SK-N-SH (cell line): ENCODE results near the gene WFDC2.

Experiments
- CHD2 ChIP-seq: fragments of 150-350 bp; IDR thresholded peaks from 2 replicates; pipeline ENCODE4 v1.6.1; 2018; ENCODE audit warnings: low read length; ENCODE audit not compliant: partially characterized antibody
- CTCF ChIP-seq: fragments of 200-600 bp; sonication (generic); IDR thresholded peaks from 2 replicates; pipeline ENCODE4 v1.6.1; 2017; ENCODE audit warnings: antibody characterized with exemption, mild to moderate bottlenecking, moderate library complexity
- EP300 ChIP-seq, 2 experiments: IDR thresholded peaks; 2 replicates each; pipeline versions ENCODE4 v1.4.0 to v1.6.1; 2012; ENCODE audit warnings: borderline replicate concordance in 1 of 2, low read depth in 1 of 2, low read length in 1 of 2
- FOXJ3 ChIP-seq: sonication (generic); formaldehyde crosslinking; IDR thresholded peaks from 2 replicates; pipeline ENCODE4 v1.5.1; 2020; ENCODE audit warnings: mild to moderate bottlenecking, missing genetic modification reagents
- NFIC ChIP-seq: IDR thresholded peaks from 2 replicates; pipeline ENCODE4 v1.4.0; 2012; ENCODE audit warnings: borderline replicate concordance
- POLR2AphosphoS5 ChIP-seq: IDR thresholded peaks from 2 replicates; pipeline ENCODE4 v1.6.1; 2012; ENCODE audit warnings: low read depth, low read length
- RAD21 ChIP-seq: IDR thresholded peaks from 2 replicates; pipeline ENCODE4 v1.6.1; 2012; ENCODE audit warnings: mild to moderate bottlenecking, low read length
- REST ChIP-seq: IDR thresholded peaks from 2 replicates; pipeline ENCODE4 v1.6.1; 2012; ENCODE audit warnings: mild to moderate bottlenecking, low read depth, low read length, moderate library complexity
- RXRA ChIP-seq: IDR thresholded peaks from 2 replicates; pipeline ENCODE4 v1.4.0; 2012; ENCODE audit warnings: low read depth, mild to moderate bottlenecking, borderline replicate concordance
- SIN3A ChIP-seq: IDR thresholded peaks from 2 replicates; pipeline ENCODE4 v1.6.1; 2012; ENCODE audit warnings: low read depth, mild to moderate bottlenecking, low read length, moderate library complexity, borderline replicate concordance
- TAF1 ChIP-seq: IDR thresholded peaks from 2 replicates; pipeline ENCODE4 v1.6.1; 2012; ENCODE audit warnings: low read depth, mild to moderate bottlenecking, low read length, moderate library complexity, borderline replicate concordance
- USF2 ChIP-seq: fragments of 150-350 bp; IDR thresholded peaks from 2 replicates; pipeline ENCODE4 v1.6.1; 2017; ENCODE audit warnings: antibody characterized with exemption, low read length, low read depth, borderline replicate concordance
- YY1 ChIP-seq: IDR thresholded peaks from 2 replicates; pipeline ENCODE4 v1.4.0; 2012; ENCODE audit warnings: low read depth, mild to moderate bottlenecking

GRCh38 chr20:45470937-45471336, 1.4 kb downstream of the WFDC2 start:
- TF ChIP-seq EP300 (IDR thresholded peaks at IDR 0.05; ENCODE audit: borderline replicate concordance in 1 of 2, low read depth in 1 of 2, low read length in 1 of 2) (no peak), YY1 (no peak), CTCF (no peak), USF2 (no peak), RXRA (no peak), FOXJ3 (CRISPR knock-in tag) (no peak), TAF1 (no peak), SIN3A (no peak), NFIC (no peak), CHD2 (no peak), POLR2AphosphoS5 (no peak), REST (no peak), RAD21 (peak; percentile 30; the same call in 1 of the 2 replicates)
